Endodermal cell (in vitro differentiated cells): Measurements from ENCODE around the gene FN1. TPM values are rescaled to one million over a fixed set of nuclear protein-coding genes. Genes with fewer than 3 reads are reported as not detected.

Experiments
- DNase-seq: peaks from one replicate; pipeline ENCODE4 v3.0.0-alpha.2; 2017
- H3K27ac ChIP-seq: 2 replicates; pipeline ENCODE4 v1.5.1; 2013; ENCODE audit warnings: mild to moderate bottlenecking, low read depth, low read length, moderate library complexity
- H3K27me3 ChIP-seq: 2 replicates; pipeline ENCODE4 v1.6.1; 2013; ENCODE audit warnings: mild to moderate bottlenecking, low read length, moderate library complexity; ENCODE audit not compliant: insufficient read depth, control insufficient read depth, poor library complexity, severe bottlenecking
- H3K36me3 ChIP-seq: 2 replicates; pipeline ENCODE4 v1.7.0; 2013; ENCODE audit warnings: mild to moderate bottlenecking, low read length, moderate library complexity; ENCODE audit not compliant: control insufficient read depth, insufficient read depth
- H3K4me1 ChIP-seq: one replicate; pipeline ENCODE4 v1.7.0; 2013; ENCODE audit warnings: low read length; ENCODE audit not compliant: control insufficient read depth, insufficient read depth
- H3K4me3 ChIP-seq: 2 replicates; pipeline ENCODE4 v1.5.1; 2013; ENCODE audit warnings: mild to moderate bottlenecking, low read length, moderate library complexity
- H3K9ac ChIP-seq: 2 replicates; pipeline ENCODE4 v1.6.1; 2013; ENCODE audit warnings: mild to moderate bottlenecking, low read length, moderate library complexity; ENCODE audit not compliant: poor library complexity, severe bottlenecking; ENCODE audit errors: extremely low read depth
- H3K9me3 ChIP-seq: 2 replicates; pipeline ENCODE4 v1.6.1; 2013; ENCODE audit warnings: mild to moderate bottlenecking, low read length, moderate library complexity; ENCODE audit not compliant: control insufficient read depth
- H3K27ac Mint-ChIP-seq: 2 replicates; pipeline ENCODE4 v1.8.0; 2020; ENCODE audit warnings: mixed read lengths
- H3K27me3 Mint-ChIP-seq: 2 replicates; pipeline ENCODE4 v1.8.0; 2021; ENCODE audit warnings: mild to moderate bottlenecking, mixed read lengths; ENCODE audit not compliant: insufficient read depth
- H3K36me3 Mint-ChIP-seq: 2 replicates; pipeline ENCODE4 v1.8.0; 2020; ENCODE audit warnings: low read depth, mixed read lengths
- H3K4me1 Mint-ChIP-seq: 2 replicates; pipeline ENCODE4 v1.8.0; 2020; ENCODE audit warnings: mixed read lengths
- H3K4me3 Mint-ChIP-seq: 2 replicates; pipeline ENCODE4 v1.8.0; 2020; ENCODE audit warnings: mild to moderate bottlenecking, moderate library complexity, mixed read lengths
- H3K9me3 Mint-ChIP-seq: 2 replicates; pipeline ENCODE4 v1.8.0; 2020; ENCODE audit warnings: mild to moderate bottlenecking, mixed read lengths
- CTCF ChIP-seq: fragments of 200-600 bp; sonication (generic); conservative IDR thresholded peaks from 2 replicates; pipeline ENCODE4 v1.5.0; 2021; ENCODE audit warnings: antibody characterized with exemption, mild to moderate bottlenecking
- WGBS, 2 experiments: methylation state at CpG; one replicate each; pipeline versions ENCODE4 v1.1.5 to v1.1.7; 2013; ENCODE audit warnings: missing lambda C conversion rate in 2 of 2, mixed read lengths in 1 of 2; ENCODE audit not compliant: insufficient coverage in 1 of 2, insufficient read length in 1 of 2; 5-methylcytosine and 5-hydroxymethylcytosine counted together
- total RNA-seq, 2 donors: library from RNA; stranded (reverse); fragmentation: NEBNext Ultra II Directional in 1 of 2; extraction: Animal tissue kit (Norgen Biotek cat#: 25700) in 1 of 2; gene quantifications; 2 replicates in 1 of 2; 3 replicates in 1 of 2; pipeline ENCODE4 v1.2.1, GENCODE V29; 2021

FN1 gene
- total RNA-seq, 2 donors from 2014 or later: 2,721 to 2,960 TPM

GRCh38 chr2:215450188-215451011 lies 14.5 kb upstream of the FN1 start:
- peaks cover 10% of the 10 kb centered on the region for H3K9me3 Mint-ChIP-seq
- H3K4me1 ChIP-seq: no peaks in the 10 kb centered on the region
- H3K27me3 Mint-ChIP-seq: no peaks in the 10 kb centered on the region
- H3K4me3 Mint-ChIP-seq: no peak overlapping the region
- H3K4me3 ChIP-seq: no peak overlapping the region
- peaks cover 1% of the 10 kb centered on the region for H3K36me3 Mint-ChIP-seq
- H3K9me3 ChIP-seq: peaks cover 6% of the 10 kb centered on the region
- no peak overlapping the region for H3K27ac Mint-ChIP-seq
- H3K4me1 Mint-ChIP-seq: peaks cover 23% of the 10 kb centered on the region
- H3K36me3 ChIP-seq: no peaks in the 10 kb centered on the region
- TF ChIP-seq CTCF: no peak
- DNase-seq: no peak
- H3K9ac ChIP-seq: no peak overlapping the region
- no peaks in the 10 kb centered on the region for H3K27me3 ChIP-seq
- WGBS, 2 experiments: 96 to 100% methylated on average over 1 to 4 of the region's 4 CpGs
- no peak overlapping the region for H3K27ac ChIP-seq

GRCh38 chr2:215447673-215448081 lies 11.8 kb upstream of the FN1 start:
- H3K4me3 ChIP-seq: no peak overlapping the region
- no peak overlapping the region for H3K9ac ChIP-seq
- peaks cover 13% of the 10 kb centered on the region for H3K4me1 Mint-ChIP-seq
- peaks cover 10% of the 10 kb centered on the region for H3K9me3 Mint-ChIP-seq
- H3K36me3 ChIP-seq: no peaks in the 10 kb centered on the region
- no peak overlapping the region for H3K27ac Mint-ChIP-seq
- no peak for DNase-seq
- no peak overlapping the region for H3K4me3 Mint-ChIP-seq
- 85 to 90% methylated on average over 3 of the region's 3 CpGs for WGBS, 2 experiments
- H3K4me1 ChIP-seq: no peaks in the 10 kb centered on the region
- peaks cover 6% of the 10 kb centered on the region for H3K9me3 ChIP-seq
- H3K36me3 Mint-ChIP-seq: peaks cover 3% of the 10 kb centered on the region
- H3K27ac ChIP-seq: no peak overlapping the region
- no peaks in the 10 kb centered on the region for H3K27me3 ChIP-seq
- no peaks in the 10 kb centered on the region for H3K27me3 Mint-ChIP-seq
- no peak for TF ChIP-seq CTCF

- WGBS, 2 experiments: 67 to 88% methylated on average over 1 to 2 of the region's 2 CpGs
- H3K9me3 Mint-ChIP-seq: peaks cover 10% of the 10 kb centered on the region
- no peaks in the 10 kb centered on the region for H3K27me3 ChIP-seq
Measured at GRCh38 chr2:215447056-215447455, 11.2 kb upstream of the FN1 start.

More at GRCh38 chr2:215447056-215447455, 11.2 kb upstream of the FN1 start:
- Mint-ChIP-seq H3K27ac (no peak overlapping the region), H3K4me3 (no peak overlapping the region), H3K36me3 (peaks cover 3% of the 10 kb centered on the region), H3K4me1 (peaks cover 14% of the 10 kb centered on the region), H3K27me3 (no peaks in the 10 kb centered on the region)
- Histone ChIP-seq H3K36me3 (no peaks in the 10 kb centered on the region), H3K4me3 (no peak overlapping the region), H3K9ac (no peak overlapping the region), H3K27ac (no peak overlapping the region), H3K4me1 (no peaks in the 10 kb centered on the region), H3K9me3 (peaks cover 6% of the 10 kb centered on the region)
- no peak for TF ChIP-seq CTCF
- no peak for DNase-seq
